Stimulated activated naive CD8-positive, alpha-beta T cell treated with anti-CD3 and anti-CD28 coated beads, Interleukin-15, amount 100 ng/mL, for 72 hours (primary cell): Measurements from ENCODE around the gene CD19.
"Not testable (repeated sequence)": the region's sequence is repeated elsewhere in the genome, so short reads cannot be mapped to it uniquely, and the experiment has no call there.

Experiments
- ATAC-seq: fragments of 150-1000 bp; cut with Tn5 transposase; 2 replicates; pipeline ENCODE4 v1.10.0; 2021; ENCODE audit warnings: mild to moderate bottlenecking, moderate library complexity
- DNase-seq, 2 donors: peaks; one replicate each; pipeline ENCODE4 v3.0.0; 2021 to 2022
- H3K27ac Mint-ChIP-seq, 2 donors: one replicate each; pipeline ENCODE4 v1.8.0; 2022; ENCODE audit warnings: mild to moderate bottlenecking in 2 of 2, mixed read lengths in 2 of 2, moderate library complexity in 2 of 2
- H3K27me3 Mint-ChIP-seq: one replicate; pipeline ENCODE4 v1.8.0; 2022; ENCODE audit warnings: mixed read lengths
- H3K4me1 Mint-ChIP-seq: one replicate; pipeline ENCODE4 v1.8.0; 2022; ENCODE audit warnings: mild to moderate bottlenecking, mixed read lengths
- H3K4me3 Mint-ChIP-seq, 2 donors: one replicate each; pipeline ENCODE4 v1.8.0; 2022; ENCODE audit warnings: mild to moderate bottlenecking in 2 of 2, mixed read lengths in 2 of 2, moderate library complexity in 1 of 2
- H3K9me3 Mint-ChIP-seq, 2 donors: one replicate each; pipeline ENCODE4 v1.8.0; 2022; ENCODE audit warnings: mixed read lengths in 2 of 2

CD19 gene

DNA sequence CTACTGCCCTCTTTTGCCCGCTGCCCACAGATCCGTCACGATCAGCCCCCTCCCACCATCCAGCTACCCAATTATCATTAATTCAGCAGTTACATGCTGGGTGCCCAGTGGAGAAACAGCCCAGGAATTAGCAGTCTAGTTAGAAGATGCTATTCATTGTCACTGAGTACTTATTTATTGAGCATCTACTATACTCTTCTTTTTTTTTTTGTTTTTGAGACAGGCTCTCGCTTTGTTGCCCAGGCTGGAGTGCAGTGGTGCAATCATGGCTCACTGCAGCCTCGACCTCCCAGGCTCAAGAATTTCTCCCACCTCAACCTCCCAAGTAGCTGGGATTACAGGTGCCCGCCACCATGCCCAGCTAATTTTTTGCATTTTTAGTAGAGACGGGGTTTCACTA, 8.1 kb downstream of the CD19 start:
- ATAC-seq, H3K27me3 Mint-ChIP-seq, H3K9me3 Mint-ChIP-seq, H3K27ac Mint-ChIP-seq, H3K4me3 Mint-ChIP-seq, DNase-seq: not testable (repeated sequence)
- H3K4me1 Mint-ChIP-seq = peaks cover 17% of the 10 kb centered on the region

DNA sequence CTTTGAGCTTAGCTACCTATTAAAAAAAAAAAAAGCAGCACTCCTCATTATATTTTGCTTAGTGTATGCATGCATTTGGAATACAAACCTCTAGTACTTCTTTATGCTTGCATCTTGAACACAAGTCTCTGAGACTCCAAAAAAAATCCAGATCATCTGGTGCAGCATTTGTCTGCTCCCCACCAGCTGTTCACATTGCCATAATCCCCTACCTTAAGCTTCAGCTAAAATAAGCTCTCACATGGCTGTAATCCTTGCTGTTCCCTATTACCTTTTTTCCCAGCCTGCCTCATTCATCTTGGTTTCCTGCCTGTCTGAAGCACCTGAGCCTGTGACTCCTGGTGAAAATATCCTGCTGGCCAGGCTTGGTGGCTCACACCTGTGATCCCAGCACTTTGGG, 11.5 kb downstream of the CD19 start:
- Mint-ChIP-seq H3K9me3 (no peaks in the 10 kb centered on the region), H3K27me3 (no peaks in the 10 kb centered on the region), H3K4me3 (no peak overlapping the region), H3K4me1 (peaks cover 12% of the 10 kb centered on the region), H3K27ac (no peak overlapping the region)
- DNase-seq = no peak
- ATAC-seq = no peak

DNA sequence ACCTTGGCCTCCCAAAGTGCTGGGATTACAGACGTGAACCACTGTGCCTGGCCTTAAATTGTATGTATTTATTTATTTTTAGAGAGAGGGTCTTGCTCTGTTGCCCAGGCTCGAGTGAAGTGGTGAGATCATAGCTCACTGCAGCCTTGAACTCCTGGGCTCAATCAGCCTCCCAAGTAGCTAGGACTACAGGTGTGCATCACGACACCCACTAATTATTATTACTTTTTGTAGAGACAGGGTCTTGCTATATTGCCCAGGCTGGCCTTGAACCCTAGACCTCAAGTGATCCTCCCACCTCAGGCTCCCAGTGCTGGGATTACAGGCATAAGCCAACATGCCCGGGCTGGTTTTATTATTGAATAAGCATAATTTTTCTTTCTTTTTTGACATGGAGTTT, 14.9 kb downstream of the CD19 start:
- Mint-ChIP-seq H3K27me3 (no peaks in the 10 kb centered on the region), H3K9me3 (no peaks in the 10 kb centered on the region), H3K4me1 (peaks cover 22% of the 10 kb centered on the region), H3K4me3 (no peak overlapping the region), H3K27ac (no peak overlapping the region)
- ATAC-seq (no peak), DNase-seq (no peak)

DNA sequence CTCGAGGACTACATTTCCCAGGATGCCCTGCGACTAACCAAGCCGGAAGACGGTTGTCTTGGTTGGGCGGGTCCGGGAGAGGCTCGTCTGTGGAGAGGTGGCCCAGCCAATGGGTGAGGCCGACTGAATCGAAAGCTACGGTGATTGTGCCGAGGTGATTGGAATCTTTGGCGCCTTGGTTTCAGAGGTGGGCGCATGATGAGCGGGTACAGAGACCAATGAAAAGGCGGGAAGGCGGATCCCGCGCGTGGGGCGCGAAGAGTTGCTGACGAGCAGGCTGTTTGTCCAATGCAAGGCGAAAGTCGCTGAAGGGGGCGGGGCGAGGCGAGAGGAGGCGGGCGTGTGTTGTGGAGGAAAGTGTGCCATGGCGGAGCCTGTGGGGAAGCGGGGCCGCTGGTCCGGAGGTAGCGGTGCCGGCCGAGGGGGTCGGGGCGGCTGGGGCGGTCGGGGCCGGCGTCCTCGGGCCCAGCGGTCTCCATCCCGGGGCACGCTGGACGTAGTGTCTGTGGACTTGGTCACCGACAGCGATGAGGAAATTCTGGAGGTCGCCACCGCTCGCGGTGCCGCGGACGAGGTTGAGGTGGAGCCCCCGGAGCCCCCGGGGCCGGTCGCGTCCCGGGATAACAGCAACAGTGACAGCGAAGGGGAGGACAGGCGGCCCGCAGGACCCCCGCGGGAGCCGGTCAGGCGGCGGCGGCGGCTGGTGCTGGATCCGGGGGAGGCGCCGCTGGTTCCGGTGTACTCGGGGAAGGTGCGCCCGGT, 19.1 kb downstream of the CD19 start, which contains the start of gene NFATC2IP:
Gene NFATC2IP, plus strand, starts transcription at position 290 of the 762 bp plus-strand sequence. Its CDS starts 75 bp downstream, at position 365.
- Mint-ChIP-seq H3K27ac (peak within 1 kb of the TSS; percentile 95 to 98), H3K4me3 (peak within 1 kb of the TSS; percentile 92 to 94), H3K27me3 (no peaks in the 10 kb centered on the region), H3K9me3 (no peaks in the 10 kb centered on the region), H3K4me1 (peaks cover 37% of the 10 kb centered on the region)
- ATAC-seq (peak; percentile 97), DNase-seq (peak; percentile 99 to 100)

DNA sequence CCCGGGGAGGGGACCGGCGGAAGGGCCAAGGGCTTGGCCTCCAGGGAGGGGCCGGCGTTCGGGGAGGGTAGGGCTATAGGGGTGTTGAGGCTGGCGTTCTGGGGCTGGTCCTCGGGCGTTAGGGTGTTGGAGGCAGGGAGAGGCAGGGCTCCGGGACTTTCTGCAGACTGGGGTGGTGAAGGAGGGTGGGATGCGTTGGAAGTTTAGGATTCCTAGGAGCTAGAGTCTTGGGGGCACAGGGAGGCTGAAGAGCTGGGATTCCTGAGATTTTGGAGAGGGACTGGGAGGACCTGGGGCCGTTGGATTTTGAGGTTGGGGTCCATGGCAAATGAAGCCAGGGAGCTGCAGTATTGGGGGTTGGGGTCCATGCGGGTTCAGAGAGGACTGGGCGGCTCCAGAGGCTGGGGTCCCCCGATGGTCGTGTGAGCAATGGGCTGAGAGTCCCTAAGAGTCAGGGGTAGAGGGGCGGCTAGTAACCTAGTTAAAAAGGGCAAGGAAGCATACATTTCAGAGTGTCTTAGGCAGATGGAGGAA, 19.7 kb downstream of the CD19 start:
- DNase-seq (no peak), ATAC-seq (no peak)
- no peaks in the 10 kb centered on the region for H3K27me3 Mint-ChIP-seq
- H3K4me1 Mint-ChIP-seq = peaks cover 33% of the 10 kb centered on the region
- H3K27ac Mint-ChIP-seq = peak overlapping the region; percentile 95 to 98
- H3K4me3 Mint-ChIP-seq = peak overlapping the region; percentile 92 to 94
- no peaks in the 10 kb centered on the region for H3K9me3 Mint-ChIP-seq

DNA sequence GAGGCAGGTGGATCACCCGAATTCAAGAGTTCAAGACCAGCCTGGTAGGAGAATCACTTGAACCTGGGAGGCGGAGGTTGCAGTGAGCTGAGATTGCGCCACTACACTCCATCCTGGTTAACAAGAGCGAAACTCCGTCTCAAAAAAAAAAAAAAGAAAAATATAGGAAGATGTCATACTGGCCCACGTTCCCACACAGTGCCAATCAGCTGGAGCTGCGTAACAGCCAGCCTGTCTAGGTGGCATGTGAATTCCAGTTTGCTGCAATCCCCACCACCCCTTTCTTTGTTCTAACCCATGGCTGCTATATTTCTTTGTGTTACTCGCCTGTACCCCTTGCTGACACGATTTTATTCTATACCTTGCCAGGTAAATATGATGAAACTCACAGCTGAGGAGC, 26.4 kb downstream of the CD19 start:
- Mint-ChIP-seq H3K9me3 (no peaks in the 10 kb centered on the region), H3K27ac (no peak overlapping the region), H3K27me3 (no peaks in the 10 kb centered on the region)

DNA sequence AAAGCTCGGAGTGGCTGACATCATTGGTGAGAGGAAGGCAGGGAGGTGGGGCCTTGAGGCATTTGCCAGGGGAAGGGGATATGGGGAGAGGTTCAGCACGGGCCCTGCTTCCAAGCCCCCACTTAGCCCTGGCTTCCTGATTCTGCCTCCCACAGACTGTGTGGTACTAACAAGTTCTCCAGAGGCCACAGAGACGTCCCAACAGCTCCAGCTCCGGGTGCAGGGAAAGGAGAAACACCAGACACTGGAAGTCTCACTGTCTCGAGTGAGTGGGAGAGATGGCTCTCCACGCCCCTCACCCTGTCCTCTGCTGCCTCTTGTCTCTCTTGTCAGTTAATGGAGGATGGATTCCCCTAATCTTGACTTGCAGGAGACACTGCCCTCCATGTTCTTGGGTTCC, 27.1 kb downstream of the CD19 start:
- H3K27me3 Mint-ChIP-seq = no peaks in the 10 kb centered on the region
- no peak for DNase-seq
- H3K4me1 Mint-ChIP-seq = peaks cover 10% of the 10 kb centered on the region
- peak overlapping the region in 1 of 2 donors; percentile 14 for H3K27ac Mint-ChIP-seq
- H3K4me3 Mint-ChIP-seq = no peak overlapping the region
- no peak for ATAC-seq
- H3K9me3 Mint-ChIP-seq = no peaks in the 10 kb centered on the region

More for the DNA sequence above, 26.4 kb downstream of the CD19 start:
- H3K4me3 Mint-ChIP-seq = no peak overlapping the region
- no peak for DNase-seq
- ATAC-seq = no peak
- peaks cover 14% of the 10 kb centered on the region for H3K4me1 Mint-ChIP-seq

DNA sequence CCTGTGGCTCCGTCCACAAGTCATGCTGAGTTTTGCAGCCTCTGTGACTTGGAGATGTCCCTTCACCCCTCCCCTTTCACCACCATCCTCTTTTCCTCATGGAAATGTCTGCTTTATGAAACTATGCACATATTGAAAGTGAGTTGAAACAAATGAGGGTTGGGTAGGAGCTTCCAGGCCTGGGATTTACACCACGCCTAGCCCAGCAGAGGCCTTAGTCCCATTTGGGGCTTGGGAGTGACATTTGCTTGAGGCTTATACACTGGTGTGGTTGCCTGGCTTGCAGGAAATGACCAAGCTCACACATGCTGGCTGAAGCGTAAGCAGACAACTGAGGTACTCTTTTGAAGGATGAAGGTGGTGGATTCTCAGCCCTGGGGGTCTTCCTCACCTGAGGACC, 32.3 kb downstream of the CD19 start:
- Mint-ChIP-seq H3K27me3 (no peaks in the 10 kb centered on the region), H3K27ac (no peak overlapping the region), H3K9me3 (no peaks in the 10 kb centered on the region), H3K4me3 (no peak overlapping the region), H3K4me1 (no peaks in the 10 kb centered on the region)
- DNase-seq (no peak), ATAC-seq (no peak)

DNA sequence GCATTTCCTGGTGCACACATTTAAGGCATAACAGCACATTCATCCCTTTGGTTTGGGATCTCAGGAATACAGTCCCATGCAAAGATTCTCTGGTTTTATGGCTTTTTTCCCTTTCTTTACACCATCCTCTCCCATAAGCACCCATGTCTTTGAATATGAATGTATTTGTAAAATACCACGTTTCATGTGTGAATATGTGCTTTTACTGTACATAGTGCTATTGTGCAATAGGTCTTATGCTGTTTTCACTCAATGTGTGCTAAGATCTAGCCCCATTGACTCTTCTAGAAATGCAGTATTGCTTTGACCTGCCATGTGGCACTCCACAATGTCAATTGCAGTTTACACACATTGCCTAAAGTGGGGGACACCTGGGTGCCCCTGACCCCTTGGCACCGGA, 32.7 kb downstream of the CD19 start:
- no peak for DNase-seq
- Mint-ChIP-seq H3K4me3 (no peak overlapping the region), H3K27ac (no peak overlapping the region), H3K27me3 (no peaks in the 10 kb centered on the region), H3K9me3 (no peaks in the 10 kb centered on the region), H3K4me1 (no peaks in the 10 kb centered on the region)
- ATAC-seq = no peak

DNA sequence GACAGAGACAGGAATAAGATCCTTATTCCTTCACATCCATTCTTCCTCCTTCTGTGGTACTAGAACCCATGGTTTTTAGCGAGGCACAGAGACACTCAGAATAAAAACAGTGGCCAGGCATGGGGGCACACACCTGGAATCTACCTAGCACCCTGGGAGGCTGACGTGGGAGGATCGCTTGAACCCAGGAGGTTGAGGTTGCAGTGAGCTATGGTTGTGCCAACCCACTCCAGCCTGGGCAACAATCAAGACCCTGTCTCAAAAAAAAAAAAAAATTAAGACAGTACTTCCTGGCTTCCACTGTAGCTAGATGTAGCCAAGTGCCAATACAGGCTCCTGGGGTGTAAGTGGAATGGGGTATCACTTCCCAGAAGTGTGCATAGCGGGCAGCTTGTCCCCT, 35.4 kb downstream of the CD19 start:
- H3K27me3 Mint-ChIP-seq = no peaks in the 10 kb centered on the region
- no peak overlapping the region for H3K27ac Mint-ChIP-seq
- ATAC-seq = no peak

DNA sequence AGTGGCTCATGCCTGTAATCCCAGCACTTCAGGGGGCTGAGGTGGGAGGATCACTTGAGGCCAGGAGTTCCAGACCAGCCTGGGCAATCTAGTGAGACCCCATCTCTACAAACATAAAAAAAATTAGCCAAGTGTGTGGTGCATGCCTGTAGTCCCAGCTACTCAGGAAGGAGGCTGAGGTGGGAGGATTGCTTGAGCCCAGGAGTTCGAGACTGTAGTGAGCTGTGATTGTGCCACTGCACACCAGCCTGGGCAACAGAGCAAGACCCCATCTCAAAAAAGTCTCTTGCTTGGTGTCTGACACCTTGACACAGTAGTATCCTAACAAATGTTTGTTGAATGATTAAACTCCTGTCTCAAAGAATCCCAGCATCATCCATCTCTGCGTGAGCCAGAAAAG, 37.9 kb downstream of the CD19 start:
- not testable (repeated sequence) for H3K27ac Mint-ChIP-seq, H3K9me3 Mint-ChIP-seq, ATAC-seq, DNase-seq, H3K4me3 Mint-ChIP-seq, H3K27me3 Mint-ChIP-seq
- H3K4me1 Mint-ChIP-seq = peaks cover 13% of the 10 kb centered on the region

More for the DNA sequence above, 35.4 kb downstream of the CD19 start:
- DNase-seq = no peak
- H3K4me1 Mint-ChIP-seq = no peaks in the 10 kb centered on the region
- no peaks in the 10 kb centered on the region for H3K9me3 Mint-ChIP-seq
- no peak overlapping the region for H3K4me3 Mint-ChIP-seq

DNA sequence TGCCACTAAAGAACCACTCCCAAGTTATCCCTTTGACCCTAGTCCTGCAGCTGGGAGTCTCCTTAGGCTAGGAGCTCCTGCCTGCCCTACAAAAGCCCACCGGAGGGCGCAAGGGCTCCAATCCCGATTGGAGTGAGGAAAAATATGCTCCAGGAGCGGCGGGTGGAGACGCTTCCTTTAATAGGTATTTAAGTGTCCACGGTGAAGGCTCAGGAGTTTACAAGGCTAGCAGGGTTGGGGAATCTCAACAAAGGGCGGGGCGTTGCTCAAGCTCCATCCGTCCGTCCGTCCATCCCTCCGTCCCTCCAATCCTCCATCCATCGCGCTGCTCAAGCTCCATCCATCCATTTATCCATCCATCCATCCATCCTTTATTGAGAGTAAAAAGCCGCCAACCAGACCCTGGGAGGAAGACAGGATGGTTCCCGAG, 42.3 kb downstream of the CD19 start:
- Mint-ChIP-seq H3K4me3 (peak overlapping the region; percentile 95), H3K27me3 (no peaks in the 10 kb centered on the region), H3K27ac (peak overlapping the region; percentile 98), H3K9me3 (no peaks in the 10 kb centered on the region), H3K4me1 (peaks cover 48% of the 10 kb centered on the region)
- peak; percentile 23 for ATAC-seq
- no peak for DNase-seq

DNA sequence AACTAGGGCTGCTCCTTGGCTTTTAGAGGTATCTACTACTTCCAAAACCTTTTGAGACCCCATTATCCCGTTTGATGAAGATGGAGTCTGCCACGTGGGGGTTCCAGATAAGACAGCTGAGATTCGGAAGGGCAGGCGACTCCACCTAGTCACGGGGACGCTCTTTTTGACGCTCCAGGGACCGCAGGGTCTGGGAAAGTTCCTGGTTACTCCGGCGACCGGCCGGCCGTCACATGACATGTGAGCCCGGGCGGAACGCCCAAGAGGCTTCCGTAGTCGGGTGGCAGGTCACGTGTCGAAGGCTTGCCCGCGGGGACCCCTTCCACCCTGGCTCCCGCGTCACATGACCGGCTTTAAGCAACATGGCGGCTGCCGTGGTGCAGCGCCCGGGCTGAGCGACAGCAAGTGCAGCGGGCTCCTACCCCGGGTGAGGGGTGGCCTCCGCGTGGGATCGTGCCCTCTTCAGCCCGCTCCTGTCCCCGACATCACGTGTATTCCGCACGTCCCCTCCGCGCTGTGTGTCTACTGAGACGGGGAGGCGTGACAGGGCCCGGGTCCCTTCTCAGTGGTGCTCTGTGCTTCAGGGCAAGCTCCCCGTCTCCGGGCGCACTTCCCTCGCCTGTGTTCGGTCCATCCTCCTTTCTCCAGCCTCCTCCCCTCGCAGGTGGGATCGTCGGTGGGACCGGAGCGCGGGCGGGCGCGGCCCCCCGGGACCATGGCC, 42.8 kb downstream of the CD19 start, which contains the start of gene SPNS1:
Gene SPNS1, plus strand, starts transcription at position 342 of the 721 bp plus-strand sequence. Its CDS starts 374 bp downstream, at position 716.
- H3K9me3 Mint-ChIP-seq = no peaks in the 10 kb centered on the region
- peak; percentile 91 to 96 for DNase-seq
- H3K27ac Mint-ChIP-seq = peak within 1 kb of the TSS; percentile 98
- H3K4me3 Mint-ChIP-seq = peak within 1 kb of the TSS; percentile 95
- no peaks in the 10 kb centered on the region for H3K27me3 Mint-ChIP-seq
- ATAC-seq = peak; percentile 97
- peaks cover 48% of the 10 kb centered on the region for H3K4me1 Mint-ChIP-seq

DNA sequence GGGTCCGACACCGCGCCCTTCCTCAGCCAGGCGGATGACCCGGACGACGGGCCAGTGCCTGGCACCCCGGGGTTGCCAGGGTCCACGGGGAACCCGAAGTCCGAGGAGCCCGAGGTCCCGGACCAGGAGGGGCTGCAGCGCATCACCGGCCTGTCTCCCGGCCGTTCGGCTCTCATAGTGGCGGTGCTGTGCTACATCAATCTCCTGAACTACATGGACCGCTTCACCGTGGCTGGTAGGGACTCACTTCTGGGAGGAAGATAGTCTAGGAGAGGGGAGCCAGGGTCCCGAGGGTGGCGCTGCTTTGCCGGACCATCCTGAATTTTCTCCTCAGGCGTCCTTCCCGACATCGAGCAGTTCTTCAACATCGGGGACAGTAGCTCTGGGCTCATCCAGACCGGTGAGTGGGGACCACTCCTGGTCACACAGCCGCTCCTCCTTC, 43.4 kb downstream of the CD19 start:
- Mint-ChIP-seq H3K4me3 (peak overlapping the region; percentile 95), H3K9me3 (no peaks in the 10 kb centered on the region), H3K27me3 (no peaks in the 10 kb centered on the region), H3K4me1 (peaks cover 48% of the 10 kb centered on the region), H3K27ac (peak overlapping the region; percentile 98)
- ATAC-seq (peak; percentile 16), DNase-seq (no peak)

DNA sequence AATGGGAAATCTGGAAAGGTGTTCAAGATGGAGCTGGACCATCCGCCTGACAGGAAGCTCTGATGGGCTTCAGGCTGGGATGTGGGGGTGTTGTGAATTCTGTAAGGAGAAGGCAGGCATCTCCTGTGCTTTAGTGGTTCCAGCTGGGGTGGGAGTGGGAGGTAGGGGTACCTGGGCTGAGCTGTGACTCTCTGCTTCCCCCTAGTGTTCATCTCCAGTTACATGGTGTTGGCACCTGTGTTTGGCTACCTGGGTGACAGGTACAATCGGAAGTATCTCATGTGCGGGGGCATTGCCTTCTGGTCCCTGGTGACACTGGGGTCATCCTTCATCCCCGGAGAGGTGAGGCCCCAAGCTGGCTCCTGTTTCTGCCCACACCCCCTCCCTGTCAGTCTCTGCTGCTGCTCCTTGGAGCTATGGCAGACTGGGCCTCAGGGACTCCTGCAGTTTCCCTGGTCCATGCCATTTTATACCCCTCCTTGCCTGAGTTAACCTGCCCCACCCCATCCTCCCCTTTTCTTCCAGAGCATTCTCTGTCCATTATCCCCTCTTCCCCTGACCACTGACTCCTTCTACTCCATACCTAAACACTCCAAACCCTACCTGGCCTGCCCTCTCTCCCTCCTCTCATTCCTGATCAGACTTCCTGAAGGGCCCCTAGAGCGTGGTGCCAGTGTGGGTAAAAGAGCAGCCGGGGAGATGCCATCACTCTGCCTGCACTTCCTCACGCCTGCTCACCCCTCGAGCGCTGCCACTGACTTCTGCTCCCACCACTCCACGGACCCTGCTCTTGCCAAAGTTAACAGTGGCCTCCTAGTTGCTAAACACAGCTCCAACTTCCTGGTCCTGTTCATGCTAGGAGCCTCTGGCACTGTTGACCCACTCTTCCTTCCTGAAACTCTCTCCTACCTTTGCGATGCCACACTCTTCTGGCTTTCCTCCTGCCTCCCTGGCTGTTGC, 46.2 kb downstream of the CD19 start:
- Mint-ChIP-seq H3K27ac (peak overlapping the region in 1 of 2 donors; percentile 4), H3K9me3 (peaks cover 6 to 11% of the 10 kb centered on the region in 2 donors), H3K4me1 (peaks cover 58% of the 10 kb centered on the region), H3K4me3 (no peak overlapping the region), H3K27me3 (no peaks in the 10 kb centered on the region)
- ATAC-seq (no peak), DNase-seq (no peak)
